HepG2 (cell line): ENCODE data around the gene SLC4A7. TPM values are rescaled to one million over a fixed set of nuclear protein-coding genes. Genes with fewer than 3 reads are reported as not detected.

ENCODE experiments used
- AHDC1 ChIP-seq: sonication (generic); formaldehyde crosslinking; IDR thresholded peaks from 2 replicates; pipeline ENCODE4 v1.5.1; 2020; ENCODE audit warnings: mild to moderate bottlenecking, missing genetic modification reagents, borderline replicate concordance
- ATF1 ChIP-seq: IDR thresholded peaks from 2 replicates; pipeline ENCODE4 v1.6.1; 2016; ENCODE audit warnings: mild to moderate bottlenecking, control low read depth
- ELF1 ChIP-seq: sonication (generic); formaldehyde crosslinking; IDR thresholded peaks from 2 replicates; pipeline ENCODE4 v1.4.0; 2020; ENCODE audit warnings: missing genetic modification reagents
- polyA plus RNA-seq, 8 experiments: library from polyadenylated mRNA; depleted of rRNA in 3 of 8; stranded (reverse) in 7 of 8; unstranded in 1 of 8; fragments of >200 nt; fragmentation: Illumina TruSeq in 4 of 8; extraction: Trizol in 4 of 8; gene quantifications; 2 replicates each; pipeline versions ENCODE4 v1.2.1 to v1.2.3, GENCODE V29; 2011 to 2016; ENCODE audit warnings: low read depth in 4 of 8, missing spikeins in 1 of 8, mixed read lengths in 1 of 8; ENCODE audit not compliant: insufficient read depth in 1 of 8
- total RNA-seq, 5 experiments: library from RNA; depleted of rRNA; stranded (reverse); fragments of >200 nt; fragmentation: Illumina TruSeq; extraction: Trizol; gene quantifications; 2 replicates each; pipeline ENCODE4 v1.2.3, GENCODE V29; 2016; ENCODE audit warnings: low read depth in 1 of 5
- TF ChIP-seq, protein P1 (sequence below): IDR thresholded peaks from 2 replicates; pipeline ENCODE4 v1.4.0; 2020; ENCODE audit warnings: mild to moderate bottlenecking, missing genetic modification reagents
- TF ChIP-seq, protein P2 (sequence below): sonication (generic); formaldehyde crosslinking; IDR thresholded peaks from 2 replicates; pipeline ENCODE4 v1.8.0; 2023; ENCODE audit warnings: mild to moderate bottlenecking, missing genetic modification reagents

Gene SLC4A7
- total and polyA plus RNA-seq, 2 of the 13 experiments (the other 11 are each of a cell fraction or from before 2014, with no cell fraction given): 16.4 to 43.8 TPM

DNA sequence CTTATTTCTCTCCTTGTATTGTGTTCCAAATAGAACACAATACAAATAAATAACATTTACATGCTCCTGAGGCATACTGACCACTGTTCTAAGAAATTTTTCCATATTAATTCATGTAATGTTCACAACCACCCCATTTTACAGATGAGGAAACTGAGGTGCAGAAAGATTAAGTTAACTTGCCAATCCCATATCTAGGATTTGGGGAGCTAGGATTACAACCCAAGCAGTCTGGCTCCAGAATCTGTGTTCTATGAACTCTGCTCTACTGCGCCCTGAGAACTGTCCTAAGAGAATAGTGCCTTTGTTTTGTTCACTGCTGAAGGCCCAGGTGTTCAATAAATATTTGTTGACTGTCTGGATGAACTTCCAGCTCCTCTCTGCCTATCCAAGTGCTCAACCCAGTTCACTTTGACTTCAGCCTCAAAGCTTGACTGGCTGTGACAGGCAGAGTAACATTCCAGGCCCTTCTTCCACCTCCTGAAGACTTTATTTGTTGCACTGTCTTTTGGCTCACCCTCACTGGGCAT is 118.1 kb downstream of the SLC4A7 start (continued):
- TF ChIP-seq, protein P1, sequence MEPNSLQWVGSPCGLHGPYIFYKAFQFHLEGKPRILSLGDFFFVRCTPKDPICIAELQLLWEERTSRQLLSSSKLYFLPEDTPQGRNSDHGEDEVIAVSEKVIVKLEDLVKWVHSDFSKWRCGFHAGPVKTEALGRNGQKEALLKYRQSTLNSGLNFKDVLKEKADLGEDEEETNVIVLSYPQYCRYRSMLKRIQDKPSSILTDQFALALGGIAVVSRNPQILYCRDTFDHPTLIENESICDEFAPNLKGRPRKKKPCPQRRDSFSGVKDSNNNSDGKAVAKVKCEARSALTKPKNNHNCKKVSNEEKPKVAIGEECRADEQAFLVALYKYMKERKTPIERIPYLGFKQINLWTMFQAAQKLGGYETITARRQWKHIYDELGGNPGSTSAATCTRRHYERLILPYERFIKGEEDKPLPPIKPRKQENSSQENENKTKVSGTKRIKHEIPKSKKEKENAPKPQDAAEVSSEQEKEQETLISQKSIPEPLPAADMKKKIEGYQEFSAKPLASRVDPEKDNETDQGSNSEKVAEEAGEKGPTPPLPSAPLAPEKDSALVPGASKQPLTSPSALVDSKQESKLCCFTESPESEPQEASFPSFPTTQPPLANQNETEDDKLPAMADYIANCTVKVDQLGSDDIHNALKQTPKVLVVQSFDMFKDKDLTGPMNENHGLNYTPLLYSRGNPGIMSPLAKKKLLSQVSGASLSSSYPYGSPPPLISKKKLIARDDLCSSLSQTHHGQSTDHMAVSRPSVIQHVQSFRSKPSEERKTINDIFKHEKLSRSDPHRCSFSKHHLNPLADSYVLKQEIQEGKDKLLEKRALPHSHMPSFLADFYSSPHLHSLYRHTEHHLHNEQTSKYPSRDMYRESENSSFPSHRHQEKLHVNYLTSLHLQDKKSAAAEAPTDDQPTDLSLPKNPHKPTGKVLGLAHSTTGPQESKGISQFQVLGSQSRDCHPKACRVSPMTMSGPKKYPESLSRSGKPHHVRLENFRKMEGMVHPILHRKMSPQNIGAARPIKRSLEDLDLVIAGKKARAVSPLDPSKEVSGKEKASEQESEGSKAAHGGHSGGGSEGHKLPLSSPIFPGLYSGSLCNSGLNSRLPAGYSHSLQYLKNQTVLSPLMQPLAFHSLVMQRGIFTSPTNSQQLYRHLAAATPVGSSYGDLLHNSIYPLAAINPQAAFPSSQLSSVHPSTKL: peak; percentile 92
- TF ChIP-seq ELF1 (CRISPR knock-in tag): no peak
- no peak for TF ChIP-seq AHDC1 (CRISPR knock-in tag)
- TF ChIP-seq ATF1 (CRISPR knock-in tag): no peak
- TF ChIP-seq, protein P2, sequence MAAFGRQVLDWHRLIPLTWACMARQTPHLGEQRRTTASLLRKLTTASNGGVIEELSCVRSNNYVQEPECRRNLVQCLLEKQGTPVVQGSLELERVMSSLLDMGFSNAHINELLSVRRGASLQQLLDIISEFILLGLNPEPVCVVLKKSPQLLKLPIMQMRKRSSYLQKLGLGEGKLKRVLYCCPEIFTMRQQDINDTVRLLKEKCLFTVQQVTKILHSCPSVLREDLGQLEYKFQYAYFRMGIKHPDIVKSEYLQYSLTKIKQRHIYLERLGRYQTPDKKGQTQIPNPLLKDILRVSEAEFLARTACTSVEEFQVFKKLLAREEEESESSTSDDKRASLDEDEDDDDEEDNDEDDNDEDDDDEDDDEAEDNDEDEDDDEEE (CRISPR knock-in tag): no peak
